Lower leg skin (tissue), 4 donors: ENCODE results near the gene APBA2. TPM values are rescaled to one million over a fixed set of nuclear protein-coding genes. Genes with fewer than 3 reads are reported as not detected.

Source experiments
- DNase-seq, 2 donors: peaks; one replicate each; pipeline ENCODE4 v3.0.0-alpha.2; 2019; ENCODE audit warnings: low spot score in 2 of 2
- H3K4me3 ChIP-seq: fragments of 200-600 bp; sonication (generic); 2 replicates; pipeline ENCODE4 v1.5.1; 2017; ENCODE audit warnings: mild to moderate bottlenecking, low read depth; ENCODE audit not compliant: poor library complexity, severe bottlenecking
- POLR2A ChIP-seq, 2 donors: fragments of 450-650 bp; IDR thresholded peaks; one replicate each; pipeline ENCODE4 v1.6.1; 2016 to 2017; ENCODE audit warnings: antibody characterized with exemption in 2 of 2, mild to moderate bottlenecking in 1 of 2, moderate library complexity in 1 of 2
- whole genome bisulfite sequencing, 2 donors: methylation state at CpG; one replicate each; pipeline ENCODE4 v1.1.5; 2018; 5-methylcytosine and 5-hydroxymethylcytosine counted together
- intact Hi-C: fragments of 100-400 bp; cut with DNase I; formaldehyde crosslinking; loops from one replicate; pipeline ENCODE4 v1.15.0; 2023; ENCODE audit warnings: low total_unique reads
- total RNA-seq, 4 donors: library from RNA; depleted of rRNA; stranded (reverse); fragments of >200 nt; gene quantifications; one replicate each; pipeline ENCODE4 v1.1.0, GENCODE V29; 2016
- TF ChIP-seq, protein P1 (sequence below), 3 donors: fragments of 450-650 bp; IDR thresholded peaks; one replicate each; pipeline ENCODE4 v1.5.1; 2016; ENCODE audit warnings: antibody characterized with exemption in 3 of 3, mild to moderate bottlenecking in 3 of 3, moderate library complexity in 2 of 3

The APBA2 gene
- total RNA-seq, 4 donors from 2014 or later, result 0.80 to 1.9 (median 1.6) TPM

DNA sequence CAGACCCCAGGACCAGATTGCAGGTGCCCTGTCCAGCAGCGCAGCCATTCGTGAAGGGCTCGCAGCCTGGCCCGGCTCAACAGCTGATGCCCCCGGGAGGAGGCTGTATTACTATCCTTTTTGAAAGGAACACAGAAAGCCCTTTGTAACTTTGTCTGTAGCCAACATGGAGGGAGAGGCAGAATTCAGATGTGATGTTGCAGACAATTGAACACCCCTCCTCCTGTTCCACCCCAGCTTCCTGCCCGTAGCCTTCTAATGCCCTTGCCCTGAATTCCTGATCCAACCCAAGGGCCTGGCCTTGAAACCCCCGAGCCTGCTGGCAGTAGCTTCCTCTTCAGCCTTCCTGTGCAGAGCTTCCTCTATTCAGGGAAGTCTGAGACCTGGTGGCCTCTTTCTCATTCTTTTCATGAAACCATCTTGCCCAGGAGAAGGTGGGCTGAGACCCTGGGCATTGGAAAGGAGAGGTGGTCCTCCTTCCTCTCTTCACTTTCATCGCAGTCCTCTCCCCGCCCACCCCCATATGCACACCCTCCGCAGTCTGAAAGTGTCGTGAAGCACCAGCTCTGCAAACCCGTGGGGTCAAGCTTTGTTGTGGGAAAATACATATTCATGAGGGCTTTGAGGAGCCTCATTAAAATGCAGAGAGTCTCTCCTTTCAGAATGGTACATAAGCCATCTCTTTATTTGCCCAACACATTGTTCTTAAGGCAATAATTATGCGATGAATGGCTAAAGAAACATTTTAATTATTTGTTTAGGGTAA, 109.2 kb downstream of the APBA2 start:
- intact Hi-C loops, result no loop called here

DNA sequence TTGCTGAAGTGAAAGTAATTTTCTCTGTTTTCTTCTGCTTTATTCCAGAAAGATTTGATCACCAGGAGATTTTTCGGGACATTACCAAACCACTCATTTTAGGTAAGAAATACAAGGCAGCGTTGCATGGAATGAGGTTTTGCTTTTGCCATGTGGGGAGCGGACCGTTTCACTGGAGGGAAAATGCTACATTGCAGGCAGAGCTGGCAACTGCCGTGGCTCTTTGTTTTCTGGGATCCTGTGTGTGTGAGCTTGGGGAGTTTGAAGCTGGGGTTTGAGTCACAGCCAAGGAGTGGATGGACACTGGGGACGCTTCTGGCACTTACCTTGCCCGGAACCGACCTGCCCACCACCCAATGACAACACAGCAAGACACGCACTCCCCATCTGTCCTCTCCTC, 109.9 kb downstream of the APBA2 start:
- H3K4me3 ChIP-seq, result no peak overlapping the region
- intact Hi-C loops, result no loop called here
- 85 to 92% methylated on average over 9 of the region's 9 CpGs for WGBS, 2 donors
- no peak for TF ChIP-seq POLR2A (IDR thresholded peaks at IDR 0.05)
- TF ChIP-seq, protein P1, sequence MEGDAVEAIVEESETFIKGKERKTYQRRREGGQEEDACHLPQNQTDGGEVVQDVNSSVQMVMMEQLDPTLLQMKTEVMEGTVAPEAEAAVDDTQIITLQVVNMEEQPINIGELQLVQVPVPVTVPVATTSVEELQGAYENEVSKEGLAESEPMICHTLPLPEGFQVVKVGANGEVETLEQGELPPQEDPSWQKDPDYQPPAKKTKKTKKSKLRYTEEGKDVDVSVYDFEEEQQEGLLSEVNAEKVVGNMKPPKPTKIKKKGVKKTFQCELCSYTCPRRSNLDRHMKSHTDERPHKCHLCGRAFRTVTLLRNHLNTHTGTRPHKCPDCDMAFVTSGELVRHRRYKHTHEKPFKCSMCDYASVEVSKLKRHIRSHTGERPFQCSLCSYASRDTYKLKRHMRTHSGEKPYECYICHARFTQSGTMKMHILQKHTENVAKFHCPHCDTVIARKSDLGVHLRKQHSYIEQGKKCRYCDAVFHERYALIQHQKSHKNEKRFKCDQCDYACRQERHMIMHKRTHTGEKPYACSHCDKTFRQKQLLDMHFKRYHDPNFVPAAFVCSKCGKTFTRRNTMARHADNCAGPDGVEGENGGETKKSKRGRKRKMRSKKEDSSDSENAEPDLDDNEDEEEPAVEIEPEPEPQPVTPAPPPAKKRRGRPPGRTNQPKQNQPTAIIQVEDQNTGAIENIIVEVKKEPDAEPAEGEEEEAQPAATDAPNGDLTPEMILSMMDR (IDR thresholded peaks at IDR 0.05), result no peak
- DNase-seq, result no peak

More for the DNA sequence above, 109.2 kb downstream of the APBA2 start:
- DNase-seq, result peak in 1 of 2 donors; percentile 59
- 81 to 82% methylated on average over 13 of the region's 13 CpGs for WGBS, 2 donors
- no peak overlapping the region for H3K4me3 ChIP-seq
- TF ChIP-seq, protein P1 (IDR thresholded peaks at IDR 0.05), result no peak
- no peak for TF ChIP-seq POLR2A (IDR thresholded peaks at IDR 0.05)

DNA sequence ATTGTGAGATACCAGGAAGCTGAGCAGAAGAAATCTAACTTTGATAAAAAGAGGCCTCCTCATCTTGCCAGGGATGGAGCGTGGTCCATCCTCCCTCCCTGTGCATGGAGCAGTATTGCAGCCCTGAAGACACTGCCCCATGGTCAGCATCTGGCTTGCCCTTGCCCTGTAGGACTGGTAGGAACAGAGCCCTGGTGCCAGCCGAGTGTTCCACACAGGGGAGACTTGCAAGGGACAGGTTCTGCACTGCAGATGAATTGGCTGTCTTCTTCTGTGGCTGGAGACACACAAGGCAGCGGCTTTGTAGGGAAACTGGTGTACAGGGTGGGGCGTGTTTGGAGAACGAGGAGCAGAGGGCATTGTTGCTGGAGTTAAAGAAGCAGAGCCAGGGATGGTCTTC, 110.5 kb downstream of the APBA2 start:
- TF ChIP-seq POLR2A (IDR thresholded peaks at IDR 0.05), result no peak
- TF ChIP-seq, protein P1 (IDR thresholded peaks at IDR 0.05), result no peak
- peak in 1 of 2 donors; percentile 68 for DNase-seq
- 87 to 92% methylated on average over 5 of the region's 5 CpGs for WGBS, 2 donors
- H3K4me3 ChIP-seq, result no peak overlapping the region
- intact Hi-C loops, result no loop called here

DNA sequence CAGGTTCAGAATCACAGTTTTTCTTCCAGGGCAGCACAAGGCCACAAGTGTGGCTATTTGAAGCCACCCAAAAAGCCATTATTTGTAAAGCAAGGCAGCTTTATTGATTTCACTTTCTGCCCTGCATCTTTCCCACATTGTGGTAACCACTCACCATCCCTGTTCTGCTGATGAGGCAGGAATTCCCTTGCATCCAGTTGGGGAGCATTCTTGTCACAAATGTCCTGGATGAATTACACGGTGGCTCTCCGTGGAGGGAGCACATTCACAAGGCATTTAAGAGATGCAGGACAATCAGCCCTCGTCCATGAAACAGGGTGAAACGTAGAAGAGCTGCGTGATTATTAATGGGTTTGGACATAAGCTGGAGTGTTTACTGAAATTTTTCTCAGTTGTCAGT, 111.2 kb downstream of the APBA2 start:
- intact Hi-C loops, result no loop called here
- no peak overlapping the region for H3K4me3 ChIP-seq
- no peak for TF ChIP-seq POLR2A (IDR thresholded peaks at IDR 0.05)
- TF ChIP-seq, protein P1 (IDR thresholded peaks at IDR 0.05), result no peak
- WGBS, 2 donors, result 93 to 99% methylated on average over 5 of the region's 5 CpGs
- DNase-seq, result no peak

DNA sequence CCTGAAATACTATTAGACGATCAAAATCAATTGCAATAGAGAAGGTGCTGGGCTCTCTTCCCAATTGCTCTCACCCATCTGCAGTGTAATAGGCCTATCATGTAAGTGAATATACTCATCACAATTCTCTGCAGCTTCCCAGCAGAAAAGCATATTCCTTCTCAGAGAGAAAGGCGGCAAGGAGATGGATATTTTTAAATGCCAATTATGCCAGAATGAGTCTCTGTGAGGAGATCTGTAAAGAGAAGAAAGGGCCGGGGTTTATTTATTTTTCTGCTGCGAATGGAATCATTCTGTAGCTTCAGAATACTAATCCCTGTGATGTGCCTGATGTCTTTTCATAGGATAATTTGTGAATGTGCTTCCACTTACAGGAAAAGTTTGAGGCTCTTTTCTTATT, 112.0 kb downstream of the APBA2 start:
- 93% methylated on average over 4 of the region's 4 CpGs for WGBS, 2 donors
- intact Hi-C loops, result no loop called here
- no peak for TF ChIP-seq POLR2A (IDR thresholded peaks at IDR 0.05)
- TF ChIP-seq, protein P1 (IDR thresholded peaks at IDR 0.05), result no peak
- no peak for DNase-seq
- no peak overlapping the region for H3K4me3 ChIP-seq

DNA sequence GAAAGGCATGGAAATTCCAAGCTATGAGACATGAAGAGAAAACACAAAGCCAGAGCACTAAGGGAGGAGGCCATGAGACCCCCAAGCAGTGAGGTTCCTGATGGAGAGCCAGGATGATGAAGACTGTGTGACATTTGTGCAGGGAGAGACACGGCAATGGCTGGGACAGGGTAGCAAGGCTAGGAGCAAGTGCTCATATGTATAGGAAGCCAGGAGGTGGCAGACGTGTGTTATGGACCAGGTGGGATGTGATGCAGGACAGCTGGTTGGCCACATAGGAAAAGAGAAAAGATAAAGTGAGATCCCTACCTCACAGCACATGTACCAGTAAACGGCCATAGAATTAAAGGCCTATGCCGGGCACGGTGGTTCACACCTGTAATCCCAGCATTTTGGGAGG, 112.7 kb downstream of the APBA2 start:
- intact Hi-C loops, result no loop called here
- no peak for TF ChIP-seq POLR2A (IDR thresholded peaks at IDR 0.05)
- TF ChIP-seq, protein P1 (IDR thresholded peaks at IDR 0.05), result no peak
- no peak overlapping the region for H3K4me3 ChIP-seq
- WGBS, 2 donors, result 93 to 94% methylated on average over 5 of the region's 5 CpGs
- no peak for DNase-seq
